ENCODE results near the gene TNF. TPM values are rescaled to one million over a fixed set of nuclear protein-coding genes. Genes with fewer than 3 reads are reported as not detected.
"Not testable (repeated sequence)": the region's sequence is repeated elsewhere in the genome, so short reads cannot be mapped to it uniquely, and the experiment has no call there.

TNF gene
- total RNA-seq, 2 donors from 2014 or later: 30.7 to 57.8 TPM

GRCh38 chr6:31579546-31580437, 4.4 kb downstream of the TNF start:
- H3K36me3 Mint-ChIP-seq (ENCODE audit: insufficient read depth in 2 of 2): peaks cover 16 to 17% of the 10 kb centered on the region in 2 donors
- H3K9me3 Mint-ChIP-seq: no peaks in the 10 kb centered on the region
- H3K27me3 Mint-ChIP-seq (ENCODE audit: low read depth): no peaks in the 10 kb centered on the region
- H3K4me1 Mint-ChIP-seq (ENCODE audit: low read depth): peaks cover 92% of the 10 kb centered on the region
- H3K4me3 Mint-ChIP-seq: peak overlapping the region; percentile 91 to 100
- no peak for DNase-seq
- H3K27ac Mint-ChIP-seq: peak overlapping the region; percentile 92
- ATAC-seq (replicated peaks in 1 of 2): peak in 1 of 2 donors; percentile 4

GRCh38 chr6:31580438-31580740, 5.0 kb downstream of the TNF start:
- Mint-ChIP-seq H3K27ac (peak overlapping the region; percentile 36), H3K36me3 (ENCODE audit: insufficient read depth in 2 of 2) (peaks cover 16 to 17% of the 10 kb centered on the region in 2 donors), H3K9me3 (no peaks in the 10 kb centered on the region), H3K4me3 (peak overlapping the region; percentile 91 to 100), H3K4me1 (ENCODE audit: low read depth) (peaks cover 93% of the 10 kb centered on the region), H3K27me3 (ENCODE audit: low read depth) (no peaks in the 10 kb centered on the region)
- ATAC-seq (replicated peaks in 1 of 2) (no peak), DNase-seq (no peak)

GRCh38 chr6:31580807-31581433, 5.6 kb downstream of the TNF start:
- H3K36me3 Mint-ChIP-seq (ENCODE audit: insufficient read depth in 2 of 2): peaks cover 13 to 14% of the 10 kb centered on the region in 2 donors
- no peaks in the 10 kb centered on the region for H3K27me3 Mint-ChIP-seq (ENCODE audit: low read depth)
- ATAC-seq (replicated peaks in 1 of 2) (peak; percentile 76 to 83), DNase-seq (peak; percentile 92 to 97)
- H3K27ac Mint-ChIP-seq: peak overlapping the region; percentile 97
- H3K9me3 Mint-ChIP-seq: no peaks in the 10 kb centered on the region
- peaks cover 94% of the 10 kb centered on the region for H3K4me1 Mint-ChIP-seq (ENCODE audit: low read depth)
- H3K4me3 Mint-ChIP-seq: peak overlapping the region; percentile 91 to 100

DNA sequence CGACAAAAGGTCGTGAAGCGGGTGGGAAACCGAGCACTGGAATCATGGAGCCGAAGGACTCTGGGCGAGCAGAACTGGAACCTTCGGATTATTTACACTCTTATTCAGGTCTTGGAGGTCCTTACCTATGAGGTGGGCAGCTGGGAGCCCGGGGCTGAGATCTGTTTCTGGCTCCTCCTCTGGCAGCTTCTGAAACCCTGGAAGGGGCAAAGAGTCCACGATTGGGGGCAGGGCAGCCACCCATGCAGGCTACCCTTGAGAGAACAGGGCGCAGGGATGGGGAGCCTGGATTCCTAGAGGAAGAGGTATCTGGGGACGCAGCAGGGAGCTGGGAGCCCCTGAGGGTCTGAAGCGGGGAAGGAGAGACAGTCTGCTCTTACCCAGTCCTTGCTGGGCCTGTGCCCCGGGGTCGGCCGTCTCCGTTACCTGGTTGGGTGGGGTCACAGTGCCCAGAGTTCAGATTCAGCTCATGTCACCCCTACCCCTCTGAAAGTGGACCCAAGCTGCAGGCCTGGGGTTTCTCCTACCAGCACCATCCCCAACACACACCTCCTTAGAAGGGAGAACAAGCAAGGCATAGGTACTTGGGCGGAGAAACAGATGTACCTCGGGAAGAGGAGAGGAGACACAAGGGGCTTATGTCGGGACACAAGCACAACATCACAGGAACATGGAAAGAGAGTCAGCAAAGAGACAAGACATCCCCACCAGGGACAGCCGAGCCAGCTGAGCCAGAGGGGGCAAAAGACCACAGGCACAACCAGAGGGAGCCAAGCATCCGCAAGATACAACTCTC, 6.3 kb downstream of the TNF start:
- no peaks in the 10 kb centered on the region for H3K9me3 Mint-ChIP-seq
- DNase-seq (no peak), ATAC-seq (replicated peaks in 1 of 2) (no peak)
- H3K4me3 Mint-ChIP-seq: peak overlapping the region; percentile 91 to 100
- peaks cover 9 to 10% of the 10 kb centered on the region in 2 donors for H3K36me3 Mint-ChIP-seq (ENCODE audit: insufficient read depth in 2 of 2)
- no peaks in the 10 kb centered on the region for H3K27me3 Mint-ChIP-seq (ENCODE audit: low read depth)
- peaks cover 94% of the 10 kb centered on the region for H3K4me1 Mint-ChIP-seq (ENCODE audit: low read depth)
- peak overlapping the region; percentile 97 for H3K27ac Mint-ChIP-seq

GRCh38 chr6:31582230-31582643, 6.9 kb downstream of the TNF start, which contains the start of gene LTB:
Gene LTB, minus strand, starts transcription at chr6:31582424. Its CDS starts 7 bp downstream, at chr6:31582417.
- peak in 1 of 2 donors; percentile 5 for ATAC-seq (replicated peaks in 1 of 2)
- DNase-seq: peak in 1 of 2 donors; percentile 41
- Mint-ChIP-seq H3K4me3 (peak within 1 kb of the TSS; percentile 91 to 100), H3K9me3 (no peaks in the 10 kb centered on the region), H3K27ac (peak within 1 kb of the TSS; percentile 97), H3K27me3 (ENCODE audit: low read depth) (no peaks in the 10 kb centered on the region), H3K36me3 (ENCODE audit: insufficient read depth in 2 of 2) (peaks cover 8 to 9% of the 10 kb centered on the region in 2 donors), H3K4me1 (ENCODE audit: low read depth) (peaks cover 94% of the 10 kb centered on the region)

GRCh38 chr6:31585491-31585890, 10.1 kb downstream of the TNF start:
- Mint-ChIP-seq H3K27ac (peak overlapping the region; percentile 88), H3K4me3 (peak overlapping the region; percentile 80 to 83), H3K36me3 (ENCODE audit: insufficient read depth in 2 of 2) (peaks cover 8 to 9% of the 10 kb centered on the region in 2 donors), H3K9me3 (no peaks in the 10 kb centered on the region), H3K27me3 (ENCODE audit: low read depth) (no peaks in the 10 kb centered on the region), H3K4me1 (ENCODE audit: low read depth) (peaks cover 84% of the 10 kb centered on the region)
- DNase-seq (peak; percentile 57), ATAC-seq (replicated peaks in 1 of 2) (peak; percentile 28 to 31)

DNA sequence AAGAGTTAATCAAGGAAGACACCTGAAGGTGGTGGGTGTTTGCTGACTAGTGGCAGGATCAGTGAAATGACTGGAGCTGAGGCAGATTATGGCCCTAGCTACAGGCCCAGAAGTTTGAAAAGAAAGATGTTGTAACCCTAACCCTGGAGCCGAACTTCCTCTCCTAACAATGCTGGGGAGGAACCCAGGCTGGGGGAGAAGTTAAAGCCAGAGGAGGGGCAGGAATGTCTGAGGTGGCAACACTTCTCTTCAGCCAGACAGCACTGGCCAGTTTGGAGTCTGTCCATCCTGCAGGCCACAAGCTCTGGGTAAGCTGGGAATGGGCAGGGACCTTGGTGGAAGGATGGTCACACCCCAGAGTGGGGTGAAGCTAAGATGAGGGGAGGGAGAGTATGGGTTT, 10.6 kb downstream of the TNF start, which contains the start of gene LST1:
Gene LST1, plus strand, starts transcription at position 270 of the 400 bp plus-strand sequence. CDS start 1,023 bp downstream, outside the sequence.
- peaks cover 81% of the 10 kb centered on the region for H3K4me1 Mint-ChIP-seq (ENCODE audit: low read depth)
- no peak for DNase-seq

DNA sequence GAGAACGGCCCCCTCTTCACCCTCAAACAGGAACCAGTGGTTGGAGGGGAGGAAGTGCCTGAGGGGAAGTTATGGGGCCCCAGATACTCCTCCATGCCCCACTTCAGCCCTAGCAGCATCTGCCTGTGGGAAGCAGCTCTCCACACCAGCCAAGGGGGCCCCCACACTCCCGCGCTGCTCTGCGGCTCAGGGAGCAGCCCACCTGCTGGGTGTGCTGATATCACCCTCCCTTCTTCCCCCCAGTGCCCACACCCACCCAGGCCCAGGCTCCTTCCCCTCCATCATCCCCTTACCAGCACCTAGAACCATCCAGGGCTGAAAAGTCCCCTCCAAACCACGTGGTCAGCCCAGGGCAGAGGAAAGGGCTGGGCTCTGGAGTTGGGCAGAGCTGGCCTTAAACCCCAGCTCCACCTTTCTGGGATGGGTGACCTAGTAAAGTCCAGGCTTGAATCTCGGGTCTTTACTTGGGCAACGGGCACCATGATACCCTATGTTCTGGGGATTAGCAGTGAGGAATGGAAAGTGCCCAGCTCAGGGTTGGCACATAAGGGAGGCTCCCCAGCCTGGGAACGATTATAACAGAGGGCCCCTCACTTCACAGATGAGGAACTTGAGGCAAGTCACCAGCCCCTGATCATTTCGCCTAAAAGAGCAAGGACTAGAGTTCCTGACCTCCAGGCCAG, 11.4 kb downstream of the TNF start:
- Mint-ChIP-seq H3K4me3 (peak overlapping the region; percentile 80 to 83), H3K4me1 (ENCODE audit: low read depth) (peaks cover 74% of the 10 kb centered on the region), H3K36me3 (ENCODE audit: insufficient read depth in 2 of 2) (peaks cover 2 to 5% of the 10 kb centered on the region in 2 donors), H3K27ac (peak overlapping the region; percentile 95), H3K9me3 (no peaks in the 10 kb centered on the region), H3K27me3 (ENCODE audit: low read depth) (no peaks in the 10 kb centered on the region)
- DNase-seq (peak in 1 of 2 donors; percentile 31), ATAC-seq (replicated peaks in 1 of 2) (peak; percentile 30 to 34)

More for the DNA sequence above, 10.6 kb downstream of the TNF start, which contains the start of gene LST1:
- Mint-ChIP-seq H3K9me3 (no peaks in the 10 kb centered on the region), H3K27me3 (ENCODE audit: low read depth) (no peaks in the 10 kb centered on the region), H3K27ac (peak within 1 kb of the TSS; percentile 95), H3K4me3 (peak within 1 kb of the TSS; percentile 80 to 83), H3K36me3 (ENCODE audit: insufficient read depth in 2 of 2) (peaks cover 7 to 8% of the 10 kb centered on the region in 2 donors)
- peak in 1 of 2 donors; percentile 5 for ATAC-seq (replicated peaks in 1 of 2)

- H3K4me1 Mint-ChIP-seq (ENCODE audit: low read depth): peaks cover 73% of the 10 kb centered on the region
- DNase-seq: no peak
- H3K36me3 Mint-ChIP-seq (ENCODE audit: insufficient read depth in 2 of 2): no peaks in the 10 kb centered on the region
- peak; percentile 9 to 10 for ATAC-seq (replicated peaks in 1 of 2)
- H3K27me3 Mint-ChIP-seq (ENCODE audit: low read depth): no peaks in the 10 kb centered on the region
- H3K4me3 Mint-ChIP-seq: peak overlapping the region; percentile 78 to 83
- peak overlapping the region; percentile 75 for H3K27ac Mint-ChIP-seq
- H3K9me3 Mint-ChIP-seq: no peaks in the 10 kb centered on the region
Observed at GRCh38 chr6:31587791-31588777, 12.7 kb downstream of the TNF start.

- Mint-ChIP-seq H3K4me3 (no peak overlapping the region), H3K27me3 (ENCODE audit: low read depth) (no peaks in the 10 kb centered on the region), H3K36me3 (ENCODE audit: insufficient read depth in 2 of 2) (no peaks in the 10 kb centered on the region), H3K9me3 (no peaks in the 10 kb centered on the region), H3K4me1 (ENCODE audit: low read depth) (peaks cover 74% of the 10 kb centered on the region), H3K27ac (peak overlapping the region; percentile 4)
- no peak for ATAC-seq (replicated peaks in 1 of 2)
- DNase-seq: no peak
Observed at GRCh38 chr6:31588871-31589650, 13.7 kb downstream of the TNF start.

- ATAC-seq (replicated peaks in 1 of 2); H3K9me3 Mint-ChIP-seq; H3K36me3 Mint-ChIP-seq (ENCODE audit: insufficient read depth in 2 of 2); H3K27me3 Mint-ChIP-seq (ENCODE audit: low read depth); H3K27ac Mint-ChIP-seq; DNase-seq; H3K4me3 Mint-ChIP-seq: not testable (repeated sequence)
- peaks cover 63% of the 10 kb centered on the region for H3K4me1 Mint-ChIP-seq (ENCODE audit: low read depth)
Observed at GRCh38 chr6:31590691-31591090, 15.3 kb downstream of the TNF start.

All from activated T-cell treated with anti-CD3 and anti-CD28 coated beads, Interleukin-2, amount 50 U/mL, for 72 hours (primary cell).